Activated naive CD4-positive, alpha-beta T cell treated with anti-CD3 and anti-CD28 coated beads for 36 hours (primary cell): ENCODE data around the gene ATP6V0C. TPM values are rescaled to one million over a fixed set of nuclear protein-coding genes. Genes with fewer than 3 reads are reported as not detected.
"Not testable (repeated sequence)": the region's sequence is repeated elsewhere in the genome, so short reads cannot be mapped to it uniquely, and the experiment has no call there.

Experiments
- CTCF ChIA-PET: fragments of 350-600 bp; sonication (Branson Sonifier 250); formaldehyde crosslinking; loops from one replicate; lab custom pipeline; 2021; ENCODE audit warnings: antibody characterized with exemption; lab: Charles Lee
- DNase-seq: peaks from one replicate; pipeline ENCODE4 v3.0.0-alpha.2; 2020
- H3K27ac Mint-ChIP-seq: one replicate; pipeline ENCODE4 v1.8.0; 2021; ENCODE audit warnings: mild to moderate bottlenecking, mixed read lengths
- H3K27me3 Mint-ChIP-seq: one replicate; pipeline ENCODE4 v1.8.0; 2021; ENCODE audit warnings: low read depth, mixed read lengths
- H3K36me3 Mint-ChIP-seq: one replicate; pipeline ENCODE4 v1.8.0; 2021; ENCODE audit warnings: low read depth, mixed read lengths
- H3K4me1 Mint-ChIP-seq: one replicate; pipeline ENCODE4 v1.8.0; 2021; ENCODE audit warnings: low read depth, mixed read lengths
- H3K4me3 Mint-ChIP-seq: one replicate; pipeline ENCODE4 v1.8.0; 2021; ENCODE audit warnings: mild to moderate bottlenecking, moderate library complexity, mixed read lengths
- H3K9me3 Mint-ChIP-seq: one replicate; pipeline ENCODE4 v1.8.0; 2021; ENCODE audit warnings: mixed read lengths
- intact Hi-C: fragments of 100-400 bp; cut with micrococcal nuclease; formaldehyde crosslinking; loops from one replicate; pipeline ENCODE4 v1.15.1; 2023
- total RNA-seq, 2 experiments: library from RNA; stranded (reverse); gene quantifications; one replicate each; pipeline ENCODE4 v1.2.3, GENCODE V29; 2021

Gene ATP6V0C
- total RNA-seq, 2 experiments from 2014 or later = 81.9 TPM

DNA sequence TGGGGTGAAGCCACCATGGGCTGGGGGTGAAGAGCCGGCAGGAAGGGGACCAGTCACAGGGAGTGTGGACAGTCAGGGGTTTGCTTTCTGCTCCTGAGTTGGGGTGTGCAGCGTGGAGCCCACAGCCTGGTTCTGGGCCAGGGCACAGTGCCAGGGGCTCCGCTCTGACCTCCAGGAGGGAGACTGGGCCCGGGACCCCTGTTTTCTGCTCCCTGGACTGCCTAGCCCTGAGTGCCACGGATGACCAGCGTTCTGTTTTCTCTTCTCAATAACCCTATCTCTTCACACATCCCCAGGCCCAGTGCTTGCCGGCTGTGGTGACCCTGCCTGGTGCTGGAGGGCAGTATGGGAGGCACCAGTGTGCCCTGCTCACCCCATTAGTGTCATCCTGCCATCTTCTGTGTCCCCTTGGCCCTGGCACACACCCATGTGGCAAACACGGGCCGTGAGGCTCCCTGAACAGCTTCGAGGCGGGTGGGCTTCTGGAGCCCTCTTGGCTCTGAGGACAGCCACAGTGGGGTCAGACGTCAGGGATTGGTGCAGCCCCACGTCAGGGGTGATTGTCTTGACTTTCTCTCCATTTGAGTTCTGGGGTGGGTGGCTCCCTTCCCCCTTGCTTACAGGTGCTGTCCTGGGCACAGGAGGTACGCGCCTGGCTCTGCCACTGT, 16.3 kb downstream of the ATP6V0C start:
- intact Hi-C loops = loop anchor here (10.0 kb wide), 1 partner anchor 75 kb away; no protein-coding TSS in a partner anchor
- Mint-ChIP-seq H3K4me3 (no peak overlapping the region), H3K4me1 (peaks cover 16% of the 10 kb centered on the region), H3K27ac (no peak overlapping the region), H3K9me3 (no peaks in the 10 kb centered on the region), H3K27me3 (no peaks in the 10 kb centered on the region), H3K36me3 (peaks cover 2% of the 10 kb centered on the region)
- CTCF ChIA-PET = no interaction called here
- DNase-seq = no peak

DNA sequence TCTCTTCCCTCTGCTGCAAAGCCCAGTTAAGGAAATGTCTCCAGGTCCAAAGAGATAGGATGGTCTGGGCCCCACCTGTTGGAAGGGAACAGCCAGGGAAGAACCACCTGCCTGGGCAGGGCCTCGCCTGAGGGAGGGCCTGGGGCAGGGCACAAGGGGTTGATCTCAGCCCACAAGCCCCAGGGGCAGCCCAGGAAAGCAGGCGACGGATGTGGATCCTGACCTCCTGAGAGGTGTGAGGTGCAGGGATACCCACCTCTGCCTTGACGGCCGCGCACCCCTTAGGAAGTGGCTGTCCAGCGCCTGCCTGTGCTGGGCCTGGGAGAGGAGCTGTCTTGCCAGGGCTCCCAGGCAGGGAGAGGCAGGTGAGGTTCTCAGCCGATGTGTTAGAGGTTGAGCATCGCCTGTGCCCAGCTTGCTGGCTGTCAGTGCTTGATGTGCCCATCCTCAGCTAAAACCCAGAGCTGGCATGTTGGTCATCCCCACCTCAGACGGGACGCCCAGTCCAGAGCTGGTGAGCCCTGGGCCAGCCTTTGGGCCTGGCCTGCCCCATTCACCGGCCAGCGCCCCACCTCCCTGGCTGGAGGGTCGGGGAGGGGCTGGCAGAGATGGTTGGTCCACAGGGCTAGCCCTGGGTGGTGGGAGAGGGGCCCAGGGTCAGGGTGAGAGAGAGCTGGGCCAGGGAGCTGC, 17.0 kb downstream of the ATP6V0C start:
- Mint-ChIP-seq H3K27ac (no peak overlapping the region), H3K9me3 (no peaks in the 10 kb centered on the region), H3K4me3 (peak overlapping the region; percentile 92), H3K4me1 (peaks cover 16% of the 10 kb centered on the region), H3K27me3 (no peaks in the 10 kb centered on the region), H3K36me3 (peaks cover 2% of the 10 kb centered on the region)
- intact Hi-C loops = loop anchor here (10.0 kb wide), 1 partner anchor 74 kb away; no protein-coding TSS in a partner anchor
- DNase-seq = no peak
- CTCF ChIA-PET = interaction anchor here (1.2 kb wide), 1 partner anchor 10 kb away, joined by 4 read pairs; the partner anchor contains the start of gene AMDHD2

GRCh38 chr16:2531371-2531695, 17.6 kb downstream of the ATP6V0C start, which contains the start of gene CEMP1:
CEMP1 (minus strand) TSS chr16:2531408; CDS start chr16:2531073, 335 bp downstream.
- Mint-ChIP-seq H3K9me3 (no peaks in the 10 kb centered on the region), H3K36me3 (no peaks in the 10 kb centered on the region), H3K27me3 (no peaks in the 10 kb centered on the region), H3K27ac (peak within 1 kb of the TSS; percentile 97), H3K4me1 (peaks cover 16% of the 10 kb centered on the region), H3K4me3 (peak within 1 kb of the TSS; percentile 92)
- no peak for DNase-seq
- CTCF ChIA-PET = interaction anchor here (1.2 kb wide), 1 partner anchor 11 kb away, joined by 4 read pairs; the partner anchor contains the start of gene AMDHD2
- intact Hi-C loops = loop anchor here (10.0 kb wide), 1 partner anchor 73 kb away; no protein-coding TSS in a partner anchor

DNA sequence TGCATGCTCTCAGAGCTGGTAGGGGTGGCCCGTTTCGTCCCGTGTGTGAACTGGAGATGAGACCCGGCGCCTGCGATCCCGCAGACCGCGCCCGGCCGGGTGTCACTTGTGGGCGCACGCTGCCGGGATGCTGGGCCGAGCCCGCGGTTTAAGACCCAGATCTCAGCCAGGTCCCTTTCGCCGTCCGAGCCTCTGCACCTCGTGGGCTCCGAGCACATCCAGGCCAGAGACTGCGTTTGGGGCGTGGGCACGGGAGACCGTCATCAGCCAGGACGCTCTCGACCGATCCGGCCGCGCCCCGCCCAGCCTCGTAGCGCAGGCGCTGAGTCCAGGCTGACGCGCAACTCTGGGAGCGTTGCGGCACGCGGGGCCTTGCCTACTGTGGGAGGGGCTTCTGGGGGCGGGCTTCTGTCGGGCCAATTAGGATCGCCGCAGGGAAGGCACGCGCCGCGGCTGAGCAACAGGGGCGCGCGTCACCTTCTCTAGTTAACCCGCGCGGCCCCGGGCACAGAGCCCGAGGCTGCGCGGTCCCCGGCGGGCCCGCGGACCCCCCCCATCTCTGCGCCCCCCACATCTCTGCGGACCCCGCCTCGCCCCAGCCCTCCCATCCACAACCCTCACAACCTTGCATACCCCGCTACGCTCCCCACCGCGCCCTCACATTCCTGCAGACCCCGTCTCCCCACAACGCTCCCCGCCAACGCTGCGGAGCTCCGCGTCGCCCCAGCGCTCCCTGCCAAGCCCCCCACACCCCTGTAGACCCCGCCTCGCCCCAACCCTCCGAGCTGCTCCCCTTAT, 18.1 kb downstream of the ATP6V0C start:
- CTCF ChIA-PET = interaction anchor here (1.2 kb wide), 1 partner anchor 11 kb away, joined by 4 read pairs; the partner anchor contains the start of gene AMDHD2
- H3K27ac Mint-ChIP-seq = peak overlapping the region; percentile 97
- peaks cover 16% of the 10 kb centered on the region for H3K4me1 Mint-ChIP-seq
- H3K27me3 Mint-ChIP-seq = no peaks in the 10 kb centered on the region
- H3K9me3 Mint-ChIP-seq = no peaks in the 10 kb centered on the region
- intact Hi-C loops = loop anchor here (1.0 to 10.0 kb wide), 4 partner anchors 12 to 377 kb away; partner anchors contain the start of genes AMDHD2, ATP6V0C and TRAF7
- peak overlapping the region; percentile 92 for H3K4me3 Mint-ChIP-seq
- no peaks in the 10 kb centered on the region for H3K36me3 Mint-ChIP-seq
- peak; percentile 99 for DNase-seq

DNA sequence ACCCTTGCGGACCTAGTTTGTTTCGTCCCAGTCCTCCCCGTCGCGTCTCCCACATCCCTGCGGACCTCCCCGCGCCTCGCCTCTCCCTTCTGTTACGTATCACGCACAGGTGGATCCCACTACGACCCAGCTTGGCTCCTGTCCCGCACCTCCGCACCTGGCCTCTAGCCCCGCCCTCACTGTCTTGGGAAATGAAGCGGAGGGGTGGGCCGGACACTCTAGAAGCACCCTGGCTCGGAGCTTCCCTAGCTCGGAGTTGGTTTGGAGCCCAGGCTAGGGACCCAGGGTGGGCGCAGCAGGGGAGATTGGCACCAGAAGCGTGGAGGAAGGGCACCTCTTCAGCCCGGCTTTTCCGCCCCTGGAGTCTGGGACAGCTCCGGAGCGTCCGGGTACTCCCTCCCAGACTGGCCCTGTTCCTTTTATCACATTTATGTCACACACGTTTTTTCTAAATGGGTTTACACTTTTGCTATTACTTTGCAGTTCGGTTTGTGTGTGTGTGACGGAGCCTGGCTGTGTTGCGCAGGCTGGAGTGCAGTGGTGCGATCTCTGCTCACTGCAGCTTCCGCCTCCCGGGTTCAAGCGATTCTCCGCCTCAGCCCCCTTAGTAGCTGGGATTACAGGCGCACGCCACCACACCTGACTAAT, 18.9 kb downstream of the ATP6V0C start:
- intact Hi-C loops = loop anchor here (1.0 to 10.0 kb wide), 4 partner anchors 12 to 377 kb away; partner anchors contain the start of genes AMDHD2, ATP6V0C and TRAF7
- Mint-ChIP-seq H3K36me3 (no peaks in the 10 kb centered on the region), H3K27ac (peak overlapping the region; percentile 97), H3K27me3 (no peaks in the 10 kb centered on the region), H3K4me1 (peaks cover 19% of the 10 kb centered on the region), H3K9me3 (no peaks in the 10 kb centered on the region), H3K4me3 (peak overlapping the region; percentile 92)
- DNase-seq = peak; percentile 87
- CTCF ChIA-PET = interaction anchor here (0.6 kb wide), 2 partner anchors 34 to 939 kb away, joined by 3 to 4 read pairs; no protein-coding TSS in a partner anchor

DNA sequence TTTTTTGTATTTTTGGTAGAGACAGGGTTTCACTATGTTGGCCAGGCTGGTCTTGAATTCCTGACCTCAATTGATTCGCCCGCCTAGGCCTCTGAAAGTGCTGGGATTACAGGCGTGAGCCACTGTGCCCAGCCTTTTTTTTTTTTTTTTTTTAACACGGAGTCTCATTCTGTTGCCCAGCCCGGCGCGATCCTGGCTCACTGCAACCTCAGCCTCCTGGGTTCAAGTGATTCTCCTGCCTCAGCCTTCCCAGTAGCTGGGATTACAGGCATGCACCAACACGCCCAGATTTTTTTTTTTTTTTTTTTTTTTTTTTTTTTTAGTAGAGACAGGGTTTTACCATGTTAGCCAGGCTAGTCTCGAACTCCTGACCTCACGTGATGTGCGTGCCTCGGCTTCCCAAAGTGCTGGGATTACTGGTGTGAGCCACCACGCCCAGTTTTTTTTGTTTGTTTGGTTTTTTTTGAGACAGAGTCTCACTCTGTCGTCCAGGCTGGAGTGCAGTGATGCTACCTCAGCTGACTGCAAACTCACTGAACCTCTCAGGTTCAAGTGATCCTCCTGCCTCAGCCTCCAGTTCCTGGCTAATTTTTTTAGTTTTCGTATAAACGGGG, 19.5 kb downstream of the ATP6V0C start:
- CTCF ChIA-PET = interaction anchor here (0.6 kb wide), 2 partner anchors 35 to 940 kb away, joined by 3 to 4 read pairs; no protein-coding TSS in a partner anchor
- H3K36me3 Mint-ChIP-seq, DNase-seq, H3K27me3 Mint-ChIP-seq, H3K9me3 Mint-ChIP-seq: not testable (repeated sequence)
- H3K27ac Mint-ChIP-seq = peak overlapping the region; percentile 97
- peak overlapping the region; percentile 92 for H3K4me3 Mint-ChIP-seq
- peaks cover 19% of the 10 kb centered on the region for H3K4me1 Mint-ChIP-seq
- intact Hi-C loops = loop anchor here (10.0 kb wide), 1 partner anchor 72 kb away; no protein-coding TSS in a partner anchor

- Mint-ChIP-seq H3K4me1 (peaks cover 22% of the 10 kb centered on the region), H3K27me3 (no peaks in the 10 kb centered on the region), H3K27ac (peak overlapping the region; percentile 63), H3K36me3 (no peaks in the 10 kb centered on the region), H3K4me3 (peak overlapping the region; percentile 32), H3K9me3 (no peaks in the 10 kb centered on the region)
- DNase-seq = no peak
- intact Hi-C loops = loop anchor here (10.0 kb wide), 1 partner anchor 71 kb away; no protein-coding TSS in a partner anchor
- CTCF ChIA-PET = no interaction called here
These were observed 20.2 kb downstream of the ATP6V0C start for GRCh38 chr16:2533912-2534311.

GRCh38 chr16:2534335-2534734, 20.6 kb downstream of the ATP6V0C start:
- H3K27me3 Mint-ChIP-seq, H3K4me3 Mint-ChIP-seq, CTCF ChIA-PET, H3K9me3 Mint-ChIP-seq, H3K36me3 Mint-ChIP-seq, DNase-seq: not testable (repeated sequence)
- peaks cover 26% of the 10 kb centered on the region for H3K4me1 Mint-ChIP-seq
- intact Hi-C loops = loop anchor here (10.0 kb wide), 1 partner anchor 70 kb away; no protein-coding TSS in a partner anchor
- H3K27ac Mint-ChIP-seq = peak overlapping the region; percentile 63

DNA sequence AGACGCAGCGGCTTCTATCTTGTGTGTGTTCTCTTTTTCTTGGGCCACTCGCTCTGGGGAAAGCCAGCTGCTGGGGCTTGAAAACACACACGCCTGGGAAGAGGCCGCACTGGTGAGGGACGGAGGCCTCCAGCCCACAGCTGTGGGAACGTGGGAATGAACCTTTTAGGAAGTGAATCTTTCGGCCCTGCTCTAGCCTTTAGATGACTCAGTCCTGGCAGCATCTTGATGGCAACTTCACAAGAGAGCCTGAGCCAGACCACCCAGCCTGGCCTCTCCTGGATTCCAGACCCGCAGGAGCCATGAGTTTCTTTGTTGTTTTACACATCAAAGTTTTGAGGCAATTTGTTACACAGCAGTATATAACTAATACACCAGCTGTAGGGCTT, 21.9 kb downstream of the ATP6V0C start:
- no peaks in the 10 kb centered on the region for H3K36me3 Mint-ChIP-seq
- DNase-seq = no peak
- CTCF ChIA-PET = no interaction called here
- no peak overlapping the region for H3K4me3 Mint-ChIP-seq
- H3K9me3 Mint-ChIP-seq = no peaks in the 10 kb centered on the region
- H3K27ac Mint-ChIP-seq = no peak overlapping the region
- H3K27me3 Mint-ChIP-seq = no peaks in the 10 kb centered on the region
- H3K4me1 Mint-ChIP-seq = peaks cover 39% of the 10 kb centered on the region
- intact Hi-C loops = loop anchor here (10.0 kb wide), 1 partner anchor 69 kb away; no protein-coding TSS in a partner anchor

GRCh38 chr16:2537451-2538379, 24.0 kb downstream of the ATP6V0C start, which contains the start of gene PDPK1:
PDPK1 (plus strand) TSS chr16:2538021; CDS start chr16:2538113, 92 bp downstream.
- H3K4me3 Mint-ChIP-seq = peak within 1 kb of the TSS; percentile 78
- H3K4me1 Mint-ChIP-seq = peaks cover 42% of the 10 kb centered on the region
- H3K9me3 Mint-ChIP-seq = no peaks in the 10 kb centered on the region
- intact Hi-C loops = loop anchor here (10.0 kb wide), 1 partner anchor 67 kb away; no protein-coding TSS in a partner anchor
- peak within 1 kb of the TSS; percentile 81 for H3K27ac Mint-ChIP-seq
- H3K36me3 Mint-ChIP-seq = no peaks in the 10 kb centered on the region
- peak; percentile 94 for DNase-seq
- H3K27me3 Mint-ChIP-seq = no peaks in the 10 kb centered on the region
- CTCF ChIA-PET = interaction anchor here (0.7 kb wide), 1 partner anchor 381 kb away, joined by 3 read pairs; no protein-coding TSS in a partner anchor
